GM12801 (cell line): Measurements from ENCODE around the gene RELCH.

ENCODE experiments used
- CTCF ChIP-seq: IDR thresholded peaks from one replicate; pipeline ENCODE4 v1.5.1; 2011; ENCODE audit warnings: control low read depth; ENCODE audit not compliant: insufficient read length; ENCODE audit errors: extremely low read depth

Gene RELCH

GRCh38 chr18:62242955-62243354 lies 55.9 kb downstream of the RELCH start:
- no peak for TF ChIP-seq CTCF

- TF ChIP-seq CTCF, result no peak
Observed at GRCh38 chr18:62245177-62245576, 58.1 kb downstream of the RELCH start.

- TF ChIP-seq CTCF, result no peak
Observed at GRCh38 chr18:62245699-62246098, 58.6 kb downstream of the RELCH start.

- TF ChIP-seq CTCF, result no peak
Observed at GRCh38 chr18:62248313-62248712, 61.3 kb downstream of the RELCH start.

GRCh38 chr18:62249478-62250097 lies 62.5 kb downstream of the RELCH start:
- no peak for TF ChIP-seq CTCF

GRCh38 chr18:62250475-62250874 lies 63.4 kb downstream of the RELCH start:
- TF ChIP-seq CTCF, result no peak

- no peak for TF ChIP-seq CTCF
Observed at GRCh38 chr18:62258093-62258492, 71.0 kb downstream of the RELCH start.
